NCI-H2029 (cell line): Measurements from ENCODE around the gene PRMT3.
A peak's percentile ranks its signal among the peaks of the same experiment; 100 is the strongest.
"Not testable (repeated sequence)": the region's sequence is repeated elsewhere in the genome, so short reads cannot be mapped to it uniquely, and the experiment has no call there.

Experiments
- DNase-seq: peaks from one replicate; lab custom pipeline; 2025; lab: John Stamatoyannopoulos, UW

The PRMT3 gene

GRCh38 chr11:20518323-20518834, 130.9 kb downstream of the PRMT3 start:
- DNase-seq, result peak; percentile 2

GRCh38 chr11:20522536-20522935, 135.0 kb downstream of the PRMT3 start:
- DNase-seq, result no peak

GRCh38 chr11:20529757-20530156, 142.2 kb downstream of the PRMT3 start:
- no peak for DNase-seq

GRCh38 chr11:20530942-20531703, 143.6 kb downstream of the PRMT3 start:
- DNase-seq, result no peak

- no peak for DNase-seq
Observed at GRCh38 chr11:20535271-20535881, 147.9 kb downstream of the PRMT3 start.

- no peak for DNase-seq
Observed at GRCh38 chr11:20536365-20536764, 148.8 kb downstream of the PRMT3 start.

- no peak for DNase-seq
Observed at GRCh38 chr11:20536784-20537183, 149.3 kb downstream of the PRMT3 start.

GRCh38 chr11:20541503-20541902, 154.0 kb downstream of the PRMT3 start:
- DNase-seq, result no peak

GRCh38 chr11:20544603-20545237, 157.2 kb downstream of the PRMT3 start:
- no peak for DNase-seq

- DNase-seq, result no peak
Observed at GRCh38 chr11:20547411-20547810, 159.9 kb downstream of the PRMT3 start.

GRCh38 chr11:20551096-20551495, 163.6 kb downstream of the PRMT3 start:
- DNase-seq, result no peak

- DNase-seq, result no peak
Observed at GRCh38 chr11:20555783-20556182, 168.3 kb downstream of the PRMT3 start.

- DNase-seq, result not testable (repeated sequence)
Observed at GRCh38 chr11:20556396-20556795, 168.9 kb downstream of the PRMT3 start.

GRCh38 chr11:20558741-20559140, 171.2 kb downstream of the PRMT3 start:
- no peak for DNase-seq
